Large intestine (tissue), 3 donors: ENCODE results near the gene DLG5. TPM values are rescaled to one million over a fixed set of nuclear protein-coding genes. Genes with fewer than 3 reads are reported as not detected.

ENCODE experiments used
- DNase-seq, 2 donors: peaks; one replicate each; pipeline versions ENCODE4 v3.0.0 to v3.0.0-alpha.2; 2013
- H3K27ac ChIP-seq: one replicate; pipeline ENCODE4 v1.5.1; 2013; ENCODE audit warnings: low read length
- H3K27me3 ChIP-seq: 2 replicates; pipeline ENCODE4 v1.6.1; 2013; ENCODE audit warnings: low read length; ENCODE audit not compliant: control insufficient read depth, insufficient read depth
- H3K36me3 ChIP-seq: 2 replicates; pipeline ENCODE4 v1.6.1; 2013; ENCODE audit warnings: low read length; ENCODE audit not compliant: control insufficient read depth, insufficient read depth
- H3K4me1 ChIP-seq: one replicate; pipeline ENCODE4 v1.6.1; 2013; ENCODE audit warnings: low read length; ENCODE audit not compliant: control insufficient read depth, insufficient read depth
- H3K4me3 ChIP-seq: one replicate; pipeline ENCODE4 v1.5.1; 2013; ENCODE audit warnings: low read length
- H3K9me3 ChIP-seq: one replicate; pipeline ENCODE4 v1.6.1; 2013; ENCODE audit warnings: mild to moderate bottlenecking, low read depth, low read length, moderate library complexity; ENCODE audit not compliant: control insufficient read depth
- WGBS: methylation state at CpG from one replicate; pipeline ENCODE4 v1.1.5; 2013; ENCODE audit warnings: low lambda C conversion rate; ENCODE audit not compliant: insufficient coverage; 5-methylcytosine and 5-hydroxymethylcytosine counted together
- polyA plus RNA-seq: library from polyadenylated mRNA; unstranded; fragments of 120-200 nt; gene quantifications from one replicate; pipeline ENCODE4 v1.2.1, GENCODE V29; 2013

DLG5 gene
- polyA plus RNA-seq, 1 donor, result 34.4 TPM

DNA sequence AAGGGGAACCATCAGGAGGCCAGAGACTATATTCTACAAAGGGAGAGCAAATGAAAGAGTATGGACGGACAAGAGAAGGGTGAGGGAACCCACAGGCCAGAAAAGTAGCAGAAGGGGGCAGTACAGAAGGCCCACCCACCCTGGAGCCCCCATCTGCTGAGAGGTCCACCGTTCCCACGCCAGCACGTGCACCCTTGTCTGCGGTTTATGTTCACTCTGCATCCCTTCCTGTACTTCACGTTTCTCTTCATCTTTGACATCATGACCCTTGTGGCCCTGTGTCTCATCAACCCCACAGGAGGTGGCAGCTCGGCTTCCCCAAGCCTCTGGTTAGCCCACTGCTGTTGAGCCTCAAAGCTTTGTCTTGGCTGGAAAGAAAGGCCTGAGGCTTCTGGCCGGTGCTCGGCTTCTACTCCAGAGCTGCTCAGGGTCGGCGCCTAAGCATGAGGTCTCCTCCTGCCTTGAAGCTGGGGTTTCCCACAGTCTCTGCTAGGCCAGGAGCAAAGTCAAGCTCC, 138.0 kb downstream of the DLG5 start:
- no peaks in the 10 kb centered on the region for H3K27me3 ChIP-seq
- no peak overlapping the region for H3K27ac ChIP-seq
- peaks cover 57% of the 10 kb centered on the region for H3K36me3 ChIP-seq
- DNase-seq, result no peak
- WGBS, result 94% methylated on average over 3 of the region's 11 CpGs
- no peaks in the 10 kb centered on the region for H3K4me1 ChIP-seq
- H3K9me3 ChIP-seq, result no peaks in the 10 kb centered on the region
- no peak overlapping the region for H3K4me3 ChIP-seq

DNA sequence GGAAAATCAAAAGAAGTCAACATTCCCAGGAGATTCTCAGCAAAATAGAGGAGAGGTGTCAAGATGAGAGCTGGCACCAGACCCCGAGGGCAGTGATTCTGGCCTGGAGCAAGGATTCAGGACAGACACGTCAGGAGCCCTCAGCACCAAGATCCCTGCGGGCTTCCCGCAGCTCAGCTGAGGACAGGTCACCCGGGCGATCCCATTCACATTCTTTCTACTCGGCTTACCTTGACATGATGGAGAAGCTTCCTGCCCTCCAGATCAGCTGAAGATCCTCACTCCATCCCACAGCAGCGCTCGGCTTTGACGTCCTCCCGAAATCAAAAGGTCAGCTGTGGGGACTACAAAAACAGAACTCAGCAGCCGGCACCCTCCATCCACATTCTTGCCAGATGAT, 139.1 kb downstream of the DLG5 start:
- WGBS, result no CpG with 5 or more reads among the region's 12 CpGs
- Histone ChIP-seq H3K4me3 (no peak overlapping the region), H3K27ac (no peak overlapping the region), H3K9me3 (no peaks in the 10 kb centered on the region), H3K4me1 (no peaks in the 10 kb centered on the region), H3K36me3 (peaks cover 53% of the 10 kb centered on the region), H3K27me3 (no peaks in the 10 kb centered on the region)
- no peak for DNase-seq

DNA sequence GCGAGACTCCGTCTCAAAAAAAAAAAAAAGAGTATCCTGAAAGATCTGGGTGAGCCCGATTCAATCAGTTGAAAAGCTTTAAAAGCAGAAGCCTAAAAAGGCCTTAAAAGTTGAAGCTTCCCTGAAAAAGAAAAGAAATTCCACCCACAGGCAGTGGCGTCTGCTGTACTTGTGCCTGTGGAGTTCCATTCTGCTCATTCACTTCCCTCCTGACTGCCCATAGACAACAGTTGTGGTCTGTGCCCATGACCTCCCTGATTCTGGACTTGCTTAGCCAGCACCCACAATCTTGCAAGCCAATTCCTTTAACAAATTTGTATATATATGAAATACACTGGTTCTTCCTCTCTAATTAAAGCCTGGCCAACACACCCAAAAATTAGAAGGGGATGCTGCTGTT, 141.7 kb downstream of the DLG5 start:
- no peak for DNase-seq
- Histone ChIP-seq H3K27ac (no peak overlapping the region), H3K36me3 (peaks cover 55% of the 10 kb centered on the region), H3K4me3 (no peak overlapping the region), H3K9me3 (peaks cover 3% of the 10 kb centered on the region), H3K4me1 (no peaks in the 10 kb centered on the region), H3K27me3 (no peaks in the 10 kb centered on the region)
- no CpG with 5 or more reads among the region's 4 CpGs for WGBS

DNA sequence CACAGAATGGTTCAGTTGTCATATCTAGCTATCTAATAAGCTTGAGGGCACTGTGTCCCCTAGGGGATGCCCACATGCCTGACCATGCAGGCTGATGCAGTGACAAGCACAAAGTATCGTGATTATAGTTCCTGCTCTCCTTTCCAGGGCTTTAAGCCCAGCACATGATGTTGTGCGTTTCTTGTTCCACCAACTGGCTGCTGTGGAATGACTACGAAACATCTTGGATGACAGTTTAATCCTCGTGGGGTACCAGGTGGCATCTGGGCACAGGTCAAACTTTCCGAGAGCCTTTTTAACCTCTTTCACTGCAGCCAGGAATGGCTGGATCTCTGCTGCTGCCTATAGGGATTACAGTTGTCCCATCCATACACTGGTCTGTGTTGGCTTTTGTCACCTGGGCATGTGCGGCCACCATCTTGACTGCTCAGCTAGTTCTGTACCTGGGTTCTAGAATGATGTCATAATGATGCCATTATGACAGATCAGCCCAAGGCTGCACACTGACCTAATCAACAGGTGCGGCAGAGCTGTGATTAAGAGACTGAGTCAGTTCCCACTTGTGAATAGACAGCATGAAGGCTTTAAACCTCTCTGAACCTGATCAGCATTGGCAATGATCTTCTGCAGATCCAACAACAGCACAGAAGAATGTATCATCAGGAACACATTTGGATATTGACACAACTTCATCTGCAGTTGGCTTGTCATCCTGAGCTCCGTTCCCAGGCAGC, 144.1 kb downstream of the DLG5 start:
- Histone ChIP-seq H3K27me3 (no peaks in the 10 kb centered on the region), H3K4me1 (no peaks in the 10 kb centered on the region), H3K36me3 (peaks cover 43% of the 10 kb centered on the region), H3K27ac (no peak overlapping the region), H3K4me3 (no peak overlapping the region), H3K9me3 (peaks cover 3% of the 10 kb centered on the region)
- no peak for DNase-seq
- WGBS, result no CpG with 5 or more reads among the region's 8 CpGs

DNA sequence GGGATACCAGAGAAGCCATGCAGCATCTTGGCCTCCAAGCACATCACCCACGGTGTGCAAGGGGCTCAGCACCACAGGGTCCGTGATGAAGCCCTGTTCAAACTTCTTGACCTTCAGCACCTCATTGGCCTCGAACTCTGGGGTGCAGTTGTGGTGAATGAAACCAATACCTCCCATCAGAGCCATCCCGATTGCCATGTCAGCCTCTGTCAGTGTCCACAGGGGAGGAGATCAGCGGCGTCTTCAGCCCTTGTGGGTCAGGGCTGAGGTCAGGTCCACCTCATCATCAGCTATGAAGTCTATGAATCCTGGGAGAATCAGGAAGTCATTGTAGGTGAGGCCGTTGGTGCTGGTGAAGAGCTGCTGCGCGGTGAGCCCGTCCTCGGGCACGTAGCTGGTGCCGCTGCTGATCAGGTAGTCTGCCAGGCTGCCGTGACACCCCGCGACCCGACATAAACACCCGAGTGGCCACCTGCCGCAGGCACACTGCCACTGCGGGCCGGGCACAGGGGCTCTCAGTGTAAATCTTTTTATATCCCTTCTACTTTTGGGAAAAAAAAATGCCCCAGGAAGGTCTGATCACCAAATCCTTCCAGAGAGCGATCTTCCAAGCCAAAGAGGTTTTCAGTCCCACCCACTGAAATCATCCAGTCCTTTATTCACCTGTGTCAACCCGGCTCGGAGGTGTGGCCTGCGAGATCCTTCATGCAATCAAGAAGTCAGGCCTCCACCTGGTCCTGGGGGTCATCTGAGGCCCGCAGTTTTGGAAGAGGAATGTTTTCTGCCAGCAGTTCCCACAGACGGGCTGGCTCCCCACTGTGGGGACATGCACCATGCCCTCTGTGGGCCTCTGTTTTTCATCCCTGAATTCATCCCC, 144.9 kb downstream of the DLG5 start:
- peaks cover 4% of the 10 kb centered on the region for H3K9me3 ChIP-seq
- peaks cover 39% of the 10 kb centered on the region for H3K36me3 ChIP-seq
- WGBS, result no CpG with 5 or more reads among the region's 27 CpGs
- DNase-seq, result no peak
- no peaks in the 10 kb centered on the region for H3K27me3 ChIP-seq
- no peaks in the 10 kb centered on the region for H3K4me1 ChIP-seq
- no peak overlapping the region for H3K4me3 ChIP-seq
- no peak overlapping the region for H3K27ac ChIP-seq

DNA sequence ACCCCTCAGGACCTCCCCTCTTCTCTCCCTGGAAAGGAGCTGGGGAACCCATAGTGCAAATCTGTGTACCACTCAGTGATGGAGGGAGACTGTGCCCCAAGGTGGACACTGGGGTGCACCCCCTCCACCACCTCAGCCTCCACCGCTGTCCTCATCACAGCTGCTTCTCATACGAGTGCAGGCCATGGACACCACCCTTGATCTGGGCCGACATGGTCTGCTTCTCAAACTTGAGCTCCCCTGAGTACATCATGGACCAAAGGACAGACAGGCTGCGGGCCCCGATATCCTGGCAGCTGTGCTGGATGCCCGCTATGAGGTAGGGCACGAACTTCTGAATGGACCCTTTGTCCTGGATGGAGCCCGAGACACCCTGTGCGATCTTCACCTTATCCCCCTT, 146.4 kb downstream of the DLG5 start:
- peaks cover 4% of the 10 kb centered on the region for H3K4me1 ChIP-seq
- peaks cover 35% of the 10 kb centered on the region for H3K36me3 ChIP-seq
- no peak overlapping the region for H3K4me3 ChIP-seq
- peaks cover 5% of the 10 kb centered on the region for H3K9me3 ChIP-seq
- H3K27ac ChIP-seq, result no peak overlapping the region
- H3K27me3 ChIP-seq, result no peaks in the 10 kb centered on the region
- WGBS, result no CpG with 5 or more reads among the region's 9 CpGs
- DNase-seq, result no peak

DNA sequence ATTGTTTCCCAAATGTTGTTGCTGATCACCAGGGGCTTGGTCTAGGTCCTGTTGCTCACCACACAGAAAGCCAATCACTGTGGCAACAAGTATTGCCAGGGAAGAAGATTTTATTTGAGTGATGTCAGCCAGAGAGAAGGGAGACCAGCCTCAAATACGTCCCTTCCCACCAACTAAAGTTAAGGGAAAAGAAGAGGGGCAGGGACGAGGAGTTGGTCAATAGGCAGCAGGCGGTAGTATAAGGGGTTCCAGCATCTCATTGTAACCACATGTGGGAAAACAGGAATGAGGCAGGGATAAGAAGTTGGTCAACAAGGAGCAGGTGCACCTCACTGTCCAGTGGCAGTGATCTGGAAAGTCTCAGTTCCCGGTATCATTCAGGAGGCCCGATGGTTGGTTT, 150.1 kb downstream of the DLG5 start:
- Histone ChIP-seq H3K36me3 (peaks cover 16% of the 10 kb centered on the region), H3K4me1 (peaks cover 10% of the 10 kb centered on the region), H3K27me3 (no peaks in the 10 kb centered on the region), H3K4me3 (no peak overlapping the region), H3K9me3 (peaks cover 2% of the 10 kb centered on the region), H3K27ac (no peak overlapping the region)
- no CpG with 5 or more reads among the region's 5 CpGs for WGBS
- DNase-seq, result no peak

DNA sequence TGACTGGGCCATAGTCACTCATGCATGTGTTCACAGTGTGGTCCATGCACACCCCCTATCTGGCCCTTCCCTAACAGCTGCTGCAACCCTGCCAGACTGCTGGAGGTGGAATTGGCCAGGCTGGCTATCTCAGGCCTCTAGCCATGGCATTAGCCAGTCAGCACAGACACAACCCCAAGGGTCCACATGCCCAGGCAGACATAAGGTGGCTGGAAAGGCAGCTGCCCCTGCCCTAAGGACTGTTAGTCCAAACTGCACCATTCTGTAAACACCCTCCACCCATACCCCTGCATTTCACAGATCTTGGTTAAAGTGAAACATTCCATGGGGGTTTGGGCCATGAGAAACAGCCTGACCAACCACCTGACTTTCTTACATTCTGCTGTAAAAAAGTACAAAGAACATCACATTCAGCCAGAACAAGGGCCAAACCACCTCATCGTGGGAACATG, 151.6 kb downstream of the DLG5 start:
- DNase-seq, result peak in 1 of 2 donors; percentile 58
- no CpG with 5 or more reads among the region's 1 CpG for WGBS

DNA sequence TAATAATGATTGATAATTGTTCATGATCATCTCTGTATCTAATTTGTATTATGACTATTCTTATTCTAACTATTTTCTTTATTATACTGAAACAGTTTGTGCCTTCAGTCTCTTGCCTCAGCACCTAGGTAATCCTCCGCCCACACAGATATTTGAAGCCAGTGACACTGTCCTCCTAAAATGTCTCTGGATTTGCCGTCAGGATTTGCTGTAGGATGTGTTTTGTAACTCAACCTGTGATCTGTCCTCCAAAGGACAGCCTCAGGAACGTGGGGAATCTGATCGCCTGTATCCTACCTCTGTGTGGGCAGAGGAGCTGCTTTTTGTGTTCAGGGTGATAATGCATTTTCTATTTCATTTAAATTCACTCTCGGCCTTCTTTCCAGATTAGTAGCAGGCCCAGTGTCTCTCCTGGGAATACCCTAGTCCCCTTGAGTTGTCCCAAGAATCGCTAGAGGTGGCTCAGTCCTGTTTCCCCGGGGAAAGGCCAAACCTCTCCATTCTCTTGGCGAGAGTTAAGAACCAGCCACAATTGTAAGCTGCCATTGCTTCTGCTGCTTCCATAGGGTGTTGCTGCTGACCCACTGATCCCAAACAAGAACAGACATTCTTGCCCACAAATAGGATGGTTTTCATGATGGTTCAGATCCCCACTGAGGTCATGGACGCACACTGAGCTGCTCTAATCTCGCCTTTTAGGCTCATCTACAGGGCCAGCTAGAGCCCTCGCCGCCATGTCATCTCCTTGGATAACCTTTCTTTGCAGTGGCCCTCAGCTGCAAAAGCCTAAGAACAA, 152.7 kb downstream of the DLG5 start:
- peaks cover 10% of the 10 kb centered on the region for H3K4me1 ChIP-seq
- DNase-seq, result no peak
- H3K9me3 ChIP-seq, result peaks cover 2% of the 10 kb centered on the region
- no peaks in the 10 kb centered on the region for H3K27me3 ChIP-seq
- H3K27ac ChIP-seq, result no peak overlapping the region
- WGBS, result 100% methylated on average over 1 of the region's 12 CpGs
- no peak overlapping the region for H3K4me3 ChIP-seq
- H3K36me3 ChIP-seq, result peaks cover 2% of the 10 kb centered on the region

More for the DNA sequence above, 151.6 kb downstream of the DLG5 start:
- Histone ChIP-seq H3K27me3 (no peaks in the 10 kb centered on the region), H3K36me3 (peaks cover 4% of the 10 kb centered on the region), H3K9me3 (peaks cover 2% of the 10 kb centered on the region), H3K4me3 (no peak overlapping the region), H3K27ac (no peak overlapping the region), H3K4me1 (peaks cover 10% of the 10 kb centered on the region)
